Putamen (tissue), 1 donor: ENCODE data around the gene RLIM.
"Not testable (repeated sequence)": the region's sequence is repeated elsewhere in the genome, so short reads cannot be mapped to it uniquely, and the experiment has no call there.

ENCODE experiments used
- DNase-seq: peaks from one replicate; pipeline ENCODE4 v3.0.0-alpha.2; 2016; ENCODE audit warnings: low spot score

The RLIM gene

GRCh38 chrX:74614093-74614909, at the start of gene RLIM:
TSS of gene RLIM (minus strand) at chrX:74614624. CDS start at chrX:74595977, 18,647 bp downstream.
- DNase-seq, result peak; percentile 94

- no peak for DNase-seq
Measured at GRCh38 chrX:74656079-74656745, 41.8 kb upstream of the RLIM start.

- DNase-seq, result not testable (repeated sequence)
Measured at GRCh38 chrX:74654953-74655352, 40.5 kb upstream of the RLIM start.

- DNase-seq, result no peak
Measured at GRCh38 chrX:74636749-74637314, 22.4 kb upstream of the RLIM start.

- DNase-seq, result peak; percentile 3
Measured at GRCh38 chrX:74613370-74614092, 893 bp downstream of the RLIM start.

GRCh38 chrX:74606799-74607198, 7.6 kb downstream of the RLIM start:
- DNase-seq, result no peak

- DNase-seq, result no peak
Measured at GRCh38 chrX:74606342-74606741, 8.1 kb downstream of the RLIM start.

- DNase-seq, result no peak
Measured at GRCh38 chrX:74603040-74603439, 11.4 kb downstream of the RLIM start.

GRCh38 chrX:74602142-74602541, 12.3 kb downstream of the RLIM start:
- DNase-seq, result no peak

- DNase-seq, result no peak
Measured at GRCh38 chrX:74593593-74593992, 20.8 kb downstream of the RLIM start.

- DNase-seq, result no peak
Measured at GRCh38 chrX:74585766-74586165, 28.7 kb downstream of the RLIM start.

- DNase-seq, result no peak
Measured at GRCh38 chrX:74579597-74580198, 34.7 kb downstream of the RLIM start.

GRCh38 chrX:74578137-74578536, 36.3 kb downstream of the RLIM start:
- no peak for DNase-seq

GRCh38 chrX:74557378-74557777, 57.0 kb downstream of the RLIM start:
- DNase-seq, result no peak

GRCh38 chrX:74551934-74552333, 62.5 kb downstream of the RLIM start:
- DNase-seq, result no peak

GRCh38 chrX:74550295-74550802, 64.1 kb downstream of the RLIM start:
- peak; percentile 61 for DNase-seq

- no peak for DNase-seq
Measured at GRCh38 chrX:74546984-74547383, 67.4 kb downstream of the RLIM start.

GRCh38 chrX:74545880-74546523, 68.4 kb downstream of the RLIM start:
- no peak for DNase-seq

GRCh38 chrX:74540635-74541249, 73.7 kb downstream of the RLIM start:
- peak; percentile 34 for DNase-seq

GRCh38 chrX:74536832-74537371, 77.5 kb downstream of the RLIM start:
- no peak for DNase-seq
